HTR-8/SVneo (cell line): ENCODE results near the gene RNASET2.
"Not testable (repeated sequence)": the region's sequence is repeated elsewhere in the genome, so short reads cannot be mapped to it uniquely, and the experiment has no call there.

Source experiments
- DNase-seq: peaks from one replicate; pipeline ENCODE4 v3.0.0; 2011; ENCODE audit warnings: low spot score, mixed read lengths; ENCODE audit not compliant: insufficient read length
- FAIRE-seq: peaks from 2 replicates; lab custom pipeline; 2011; peaks lifted over from hg19 to GRCh38; lab: Jason Lieb, UNC

The RNASET2 gene

GRCh38 chr6:166929542-166930189 lies 26.7 kb downstream of the RNASET2 start:
- DNase-seq = no peak
- no peak for FAIRE-seq

GRCh38 chr6:166928644-166929541 lies 27.5 kb downstream of the RNASET2 start:
- DNase-seq (no peak), FAIRE-seq (no peak)

GRCh38 chr6:166927935-166928643 lies 28.3 kb downstream of the RNASET2 start:
- FAIRE-seq (no peak), DNase-seq (no peak)

- no peak for FAIRE-seq
- no peak for DNase-seq
Observed at GRCh38 chr6:166927240-166927934, 29.0 kb downstream of the RNASET2 start.

- FAIRE-seq (no peak), DNase-seq (no peak)
Observed at GRCh38 chr6:166926748-166927147, 29.6 kb downstream of the RNASET2 start.

GRCh38 chr6:166925141-166925996 lies 31.0 kb downstream of the RNASET2 start:
- FAIRE-seq = no peak
- no peak for DNase-seq

GRCh38 chr6:166924531-166924930 lies 31.8 kb downstream of the RNASET2 start:
- DNase-seq = no peak
- no peak for FAIRE-seq

- DNase-seq (no peak), FAIRE-seq (no peak)
Observed at GRCh38 chr6:166922937-166923336, 33.4 kb downstream of the RNASET2 start.

- DNase-seq (no peak), FAIRE-seq (no peak)
Observed at GRCh38 chr6:166921570-166921969, 34.8 kb downstream of the RNASET2 start.

GRCh38 chr6:166916824-166917223 lies 39.5 kb downstream of the RNASET2 start:
- DNase-seq (no peak), FAIRE-seq (no peak)

- not testable (repeated sequence) for FAIRE-seq
Observed at GRCh38 chr6:166915484-166915883, 40.9 kb downstream of the RNASET2 start.

GRCh38 chr6:166914952-166915351 lies 41.4 kb downstream of the RNASET2 start:
- not testable (repeated sequence) for FAIRE-seq, DNase-seq

More at GRCh38 chr6:166915484-166915883, 40.9 kb downstream of the RNASET2 start:
- DNase-seq = not testable (repeated sequence)

- DNase-seq = no peak
- FAIRE-seq = no peak
Observed at GRCh38 chr6:166911248-166911677, 45.1 kb downstream of the RNASET2 start.

GRCh38 chr6:166910601-166911000 lies 45.7 kb downstream of the RNASET2 start:
- FAIRE-seq = no peak
- no peak for DNase-seq

- FAIRE-seq (no peak), DNase-seq (no peak)
Observed at GRCh38 chr6:166908811-166909210, 47.5 kb downstream of the RNASET2 start.

GRCh38 chr6:166907871-166908806 lies 48.2 kb downstream of the RNASET2 start:
- FAIRE-seq (no peak), DNase-seq (no peak)

GRCh38 chr6:166907373-166907841 lies 48.9 kb downstream of the RNASET2 start:
- FAIRE-seq = no peak
- no peak for DNase-seq
